HT1080 (cell line): ENCODE results near the gene FAM174B. TPM values are rescaled to one million over a fixed set of nuclear protein-coding genes. Genes with fewer than 3 reads are reported as not detected.

ENCODE experiments used
- DNase-seq: peaks from one replicate; pipeline ENCODE4 v3.0.0-alpha.2; 2015; ENCODE audit warnings: low read depth
- total RNA-seq: library from RNA; depleted of rRNA; stranded (reverse); fragments of >200 nt; shearing (Covaris generic); gene quantifications from 2 replicates; pipeline ENCODE4 v1.2.3, GENCODE V29; 2014

Gene FAM174B
- total RNA-seq, 1 experiment from 2014 or later = 0.37 TPM

GRCh38 chr15:92643849-92644815 lies 11.4 kb downstream of the FAM174B start:
- no peak for DNase-seq

- DNase-seq = no peak
Observed at GRCh38 chr15:92638709-92639365, 16.7 kb downstream of the FAM174B start.

- no peak for DNase-seq
Observed at GRCh38 chr15:92638291-92638708, 17.3 kb downstream of the FAM174B start.

- no peak for DNase-seq
Observed at GRCh38 chr15:92637626-92638025, 17.9 kb downstream of the FAM174B start.

- no peak for DNase-seq
Observed at GRCh38 chr15:92636908-92637481, 18.6 kb downstream of the FAM174B start.

GRCh38 chr15:92636401-92636907 lies 19.1 kb downstream of the FAM174B start:
- no peak for DNase-seq

GRCh38 chr15:92634671-92635201 lies 20.8 kb downstream of the FAM174B start:
- DNase-seq = no peak

- DNase-seq = no peak
Observed at GRCh38 chr15:92634060-92634459, 21.5 kb downstream of the FAM174B start.

GRCh38 chr15:92633418-92633817 lies 22.2 kb downstream of the FAM174B start:
- no peak for DNase-seq

- no peak for DNase-seq
Observed at GRCh38 chr15:92633001-92633400, 22.6 kb downstream of the FAM174B start.

- DNase-seq = no peak
Observed at GRCh38 chr15:92631721-92632120, 23.9 kb downstream of the FAM174B start.

- DNase-seq = peak; percentile 23
Observed at GRCh38 chr15:92629975-92630626, 25.5 kb downstream of the FAM174B start.

GRCh38 chr15:92629276-92629974 lies 26.1 kb downstream of the FAM174B start:
- DNase-seq = peak; percentile 28

GRCh38 chr15:92627014-92627413 lies 28.6 kb downstream of the FAM174B start:
- DNase-seq = no peak

GRCh38 chr15:92625251-92625980 lies 30.2 kb downstream of the FAM174B start:
- peak; percentile 80 for DNase-seq

- no peak for DNase-seq
Observed at GRCh38 chr15:92624401-92624991, 31.1 kb downstream of the FAM174B start.

- no peak for DNase-seq
Observed at GRCh38 chr15:92623435-92623834, 32.1 kb downstream of the FAM174B start.

GRCh38 chr15:92621972-92622533 lies 33.5 kb downstream of the FAM174B start:
- DNase-seq = no peak

- DNase-seq = no peak
Observed at GRCh38 chr15:92620991-92621390, 34.6 kb downstream of the FAM174B start.
